Measurements from ENCODE around the gene SMC6.

- TF ChIP-seq CTCF (IDR thresholded peaks at IDR 0.05; ENCODE audit: low read depth, low read length) (no peak), EZH2phosphoT487 (IDR thresholded peaks at IDR 0.05; ENCODE audit: low read depth) (no peak)
These were observed 16.6 kb downstream of the SMC6 start for GRCh38 chr2:17736989-17737388.

Measured in OCI-LY3 (cell line).